Islet precursor cell (in vitro differentiated cells): ENCODE results near the gene PRKCA.

Experiments
- DNase-seq: peaks from one replicate; pipeline ENCODE4 v3.0.0-alpha.2; 2018

PRKCA gene

DNA sequence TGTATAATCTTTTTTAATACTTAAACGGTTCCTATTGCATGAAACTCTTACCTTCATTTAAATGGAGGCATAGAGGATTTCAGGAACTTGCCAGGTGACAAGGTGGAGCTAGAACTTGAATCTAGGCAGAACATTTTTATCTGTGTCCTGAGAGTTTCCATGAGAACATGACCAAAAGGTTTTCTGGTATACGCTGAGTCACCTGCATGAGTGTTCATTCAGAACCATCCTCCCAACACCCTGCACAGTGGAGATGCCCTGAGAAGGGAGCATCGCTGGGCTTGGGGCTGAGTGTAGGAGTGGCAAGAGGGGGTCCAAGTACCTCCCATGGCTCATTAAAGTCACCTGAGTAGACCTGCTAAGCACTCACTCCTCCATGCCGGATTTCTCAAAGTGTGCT lies 362.8 kb downstream of the PRKCA start:
- no peak for DNase-seq

DNA sequence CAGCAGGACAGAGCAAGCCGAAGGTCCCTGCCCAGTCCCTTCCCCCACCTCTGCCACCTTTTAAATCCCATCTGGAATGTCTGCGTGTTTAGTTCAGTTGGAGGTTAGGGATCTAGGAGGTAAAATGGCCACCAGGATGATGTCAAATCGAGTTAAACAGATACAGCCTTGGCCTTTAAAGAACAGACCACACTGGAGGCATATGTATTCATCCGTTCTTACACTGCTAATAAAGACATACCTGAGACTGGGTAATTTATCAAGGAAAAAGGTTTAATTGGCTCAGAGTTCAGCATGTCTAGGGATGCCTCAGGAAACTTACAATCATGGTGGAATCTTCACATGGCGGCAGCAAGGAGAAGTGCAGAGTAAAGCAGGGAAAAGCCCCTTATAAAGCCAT lies 364.7 kb downstream of the PRKCA start:
- no peak for DNase-seq

DNA sequence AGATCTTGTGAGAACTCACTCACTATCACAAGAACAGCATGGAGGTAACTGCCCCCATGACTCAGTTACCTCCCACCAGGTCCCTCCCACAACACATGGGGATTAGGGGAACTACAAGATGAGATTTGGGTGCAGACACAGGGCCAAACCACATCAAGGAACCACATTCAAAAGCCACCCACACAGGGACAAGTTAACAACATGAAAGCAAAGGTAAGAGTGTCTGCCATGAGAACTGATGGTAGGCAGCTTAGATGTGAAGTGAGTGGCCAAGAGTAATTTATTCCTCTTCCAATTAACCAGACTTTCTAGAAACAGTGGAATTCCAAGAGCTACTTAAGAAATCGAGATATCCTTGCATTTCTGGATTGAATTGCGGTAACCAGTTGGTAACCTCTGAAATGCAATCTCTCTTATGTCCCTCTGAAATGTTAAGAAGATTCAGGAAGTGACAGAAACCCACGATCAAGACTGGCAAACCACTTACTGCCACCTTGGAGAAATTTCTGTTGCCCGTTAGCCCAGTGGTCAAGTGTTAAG lies 365.1 kb downstream of the PRKCA start:
- no peak for DNase-seq

DNA sequence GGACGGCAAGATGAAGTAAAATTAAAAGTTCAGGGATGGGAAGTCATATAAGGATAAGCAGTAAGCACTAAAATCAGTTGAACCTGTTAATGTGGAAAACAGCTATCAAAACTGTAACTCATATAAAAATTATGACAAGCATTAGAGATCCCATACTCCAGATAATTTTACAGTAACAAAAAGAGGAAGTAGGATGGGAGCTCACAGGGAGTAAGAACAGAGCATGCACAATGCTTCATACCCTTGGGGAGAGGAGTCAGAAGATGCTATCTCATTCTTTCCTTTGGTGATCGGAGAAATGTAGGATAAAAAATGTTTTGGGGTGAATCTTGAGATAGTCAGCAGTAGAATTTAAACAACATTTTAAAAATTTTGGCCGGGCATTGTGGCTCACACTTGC lies 367.8 kb downstream of the PRKCA start:
- DNase-seq, result no peak

DNA sequence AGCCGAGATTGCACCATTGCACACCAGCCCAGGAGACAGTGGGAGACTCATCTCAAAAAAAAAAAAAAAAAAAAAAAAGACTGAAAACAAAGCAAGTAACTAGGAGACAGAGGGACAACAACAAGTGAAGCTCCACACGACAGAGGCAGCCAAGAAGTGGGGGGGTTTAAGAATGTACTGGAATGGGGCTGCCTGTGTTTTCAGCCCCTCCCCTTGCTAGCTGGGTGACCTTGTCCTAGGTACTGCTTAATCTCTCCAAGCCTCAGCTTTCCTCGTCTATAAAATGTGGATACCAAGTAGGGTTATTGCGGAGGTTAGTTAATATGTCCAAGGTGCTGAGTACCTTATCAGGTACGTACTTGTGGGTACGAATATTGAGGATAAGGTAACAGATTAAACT lies 368.7 kb downstream of the PRKCA start:
- no peak for DNase-seq

DNA sequence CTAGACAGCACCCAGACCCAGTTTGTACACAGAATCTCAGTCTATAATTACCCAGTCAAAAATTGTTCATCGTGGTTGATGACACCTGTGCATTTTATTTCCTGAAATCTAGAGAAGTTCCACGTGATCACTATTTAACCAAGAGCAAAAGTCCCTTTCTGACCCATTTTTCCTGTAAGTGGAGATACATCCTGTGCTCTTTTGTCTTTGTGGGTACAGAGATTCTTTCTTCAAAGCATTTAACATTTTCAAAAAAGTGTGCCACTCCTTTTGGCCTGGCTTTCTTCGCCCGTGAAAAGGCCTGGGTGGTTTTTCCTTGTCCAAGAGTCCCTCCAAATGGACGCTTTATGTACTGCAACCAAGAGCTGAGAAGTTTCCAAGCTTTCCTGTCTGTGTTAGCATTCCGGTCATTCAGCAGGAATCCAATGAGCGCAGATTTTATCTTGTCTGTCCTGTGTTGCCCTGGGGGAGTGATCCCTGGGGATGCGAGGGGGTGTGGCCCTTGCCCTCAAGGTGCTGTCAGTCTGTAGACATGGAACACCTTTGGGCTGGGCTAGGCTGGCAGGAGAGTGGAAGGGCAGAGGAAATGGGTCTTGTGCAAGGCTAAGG lies 371.4 kb downstream of the PRKCA start:
- peak; percentile 88 for DNase-seq

DNA sequence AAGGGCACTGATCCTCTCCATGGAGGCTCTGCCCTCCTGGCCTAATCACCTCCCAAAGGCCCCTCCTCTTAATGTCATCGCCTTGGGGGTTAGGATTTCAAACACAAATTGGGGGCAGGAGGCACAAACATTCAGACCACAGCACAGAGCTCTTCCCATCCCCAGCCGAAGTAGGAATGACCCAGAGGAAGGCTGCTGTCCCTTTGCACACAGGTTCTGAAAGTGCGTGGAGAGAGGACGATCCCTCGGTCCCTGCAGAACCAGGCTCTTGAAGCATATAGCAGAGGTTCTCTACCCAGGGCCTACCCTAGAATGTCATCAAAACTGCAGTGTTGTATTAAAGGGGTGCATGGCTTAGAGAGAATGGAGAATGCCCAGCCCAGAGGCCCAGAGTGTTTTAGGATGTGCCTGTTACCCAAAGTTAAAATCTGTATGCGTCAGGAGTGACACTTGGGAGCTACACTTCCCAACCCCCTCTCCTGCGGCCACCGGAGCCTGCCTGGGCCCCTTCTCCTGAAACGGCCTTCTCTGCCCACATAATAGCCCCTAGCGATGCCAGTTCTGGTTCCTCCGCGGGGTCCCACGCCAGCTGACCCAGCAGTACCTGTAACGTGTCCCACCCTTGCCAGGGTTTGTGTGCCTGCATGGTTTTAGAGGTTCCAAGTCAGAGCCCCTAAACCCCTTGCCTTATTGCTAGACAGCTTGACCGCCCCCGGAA lies 373.0 kb downstream of the PRKCA start:
- DNase-seq, result no peak

DNA sequence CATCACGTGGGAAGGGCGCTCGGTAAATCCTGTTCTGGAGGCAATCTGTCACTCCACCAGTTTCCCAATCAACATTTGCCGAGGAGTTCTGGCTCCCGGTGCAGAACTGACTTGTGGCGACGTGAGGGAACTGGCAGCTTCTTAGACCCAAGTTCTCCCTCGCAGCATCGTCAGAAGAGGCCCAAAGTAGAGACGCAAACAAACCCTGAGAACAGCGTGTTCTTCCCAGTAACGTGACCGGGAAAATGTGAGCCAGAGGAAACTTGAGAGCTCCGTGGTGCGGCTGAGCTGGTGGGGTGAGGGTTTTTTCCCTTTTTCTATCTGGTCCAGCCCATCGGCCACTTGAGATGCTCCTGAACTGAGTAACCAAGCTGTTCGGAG lies 373.6 kb downstream of the PRKCA start:
- DNase-seq, result no peak

DNA sequence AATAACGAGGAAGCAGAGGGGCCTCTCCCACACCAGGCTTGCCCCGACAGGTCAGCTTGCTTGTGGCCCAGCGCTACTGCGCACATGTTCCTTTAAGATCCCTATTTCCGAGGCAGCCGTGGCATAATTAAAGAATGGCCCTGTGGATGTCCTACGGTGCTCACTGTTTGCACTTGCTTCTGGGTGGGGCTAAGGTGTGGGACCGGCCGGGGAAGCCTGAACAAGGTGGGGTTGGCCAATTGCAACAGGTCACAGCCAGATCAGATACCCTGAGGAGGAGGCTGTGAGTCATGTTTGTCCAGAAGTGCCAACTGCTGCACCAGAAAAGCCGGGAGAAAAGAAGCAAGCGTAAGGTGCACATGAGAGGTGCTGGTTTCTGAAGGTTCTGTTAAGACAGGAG lies 374.0 kb downstream of the PRKCA start:
- peak; percentile 66 for DNase-seq

DNA sequence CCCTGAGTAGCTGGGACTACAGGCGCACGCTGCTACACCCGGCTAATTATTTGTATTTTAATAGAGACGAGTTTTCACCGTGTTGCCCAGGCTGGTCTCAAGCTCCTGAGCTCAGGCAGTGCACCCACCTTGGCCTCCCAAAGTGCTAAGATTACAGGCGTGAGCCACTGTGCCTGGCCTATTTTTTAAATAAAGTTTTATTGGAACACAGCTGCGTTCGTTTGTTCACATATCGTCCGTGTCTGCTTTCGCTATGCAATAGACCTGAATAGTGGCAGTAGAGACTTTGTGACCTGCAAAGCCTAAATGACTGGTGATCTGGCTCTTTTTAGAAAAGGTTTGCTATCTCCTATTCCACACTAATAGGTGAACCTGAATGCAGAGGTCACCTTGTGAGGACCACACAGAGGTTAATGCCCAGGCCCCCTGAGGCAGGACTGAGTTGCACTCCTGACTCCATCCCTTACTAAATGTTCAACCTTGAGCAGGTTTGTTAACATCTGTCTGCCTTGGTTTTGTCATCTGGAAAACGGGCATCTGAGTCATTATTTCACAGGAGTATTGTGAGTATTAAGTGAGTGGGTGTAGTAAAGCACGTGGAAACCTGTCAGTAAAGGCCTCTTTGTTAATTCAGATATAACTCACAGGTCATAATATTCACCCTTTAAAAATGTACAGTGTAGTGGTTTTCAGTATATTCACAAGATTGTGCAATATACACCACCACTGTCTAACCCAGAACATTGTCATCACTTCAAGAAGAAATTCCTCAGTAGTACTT lies 375.0 kb downstream of the PRKCA start:
- peak; percentile 40 for DNase-seq

DNA sequence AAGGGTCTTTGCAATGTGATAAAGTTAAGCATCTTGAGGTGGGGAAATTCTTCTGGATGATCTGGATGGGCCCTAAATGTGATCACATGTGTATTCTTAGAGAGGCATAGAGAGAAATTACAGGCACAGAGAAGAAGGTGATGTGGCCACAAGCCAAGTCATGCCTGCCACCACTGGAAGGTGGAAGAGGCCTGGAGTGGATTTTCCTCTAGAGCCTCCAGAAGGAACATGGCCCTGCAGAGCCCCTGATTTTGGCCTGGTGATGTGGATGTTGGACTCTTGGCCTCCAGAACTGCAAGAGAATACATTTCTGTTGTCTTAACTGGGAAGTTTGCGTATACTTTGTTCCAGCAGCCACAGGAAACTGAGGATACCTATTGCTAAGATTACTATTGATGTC lies 375.6 kb downstream of the PRKCA start:
- DNase-seq, result peak; percentile 40

DNA sequence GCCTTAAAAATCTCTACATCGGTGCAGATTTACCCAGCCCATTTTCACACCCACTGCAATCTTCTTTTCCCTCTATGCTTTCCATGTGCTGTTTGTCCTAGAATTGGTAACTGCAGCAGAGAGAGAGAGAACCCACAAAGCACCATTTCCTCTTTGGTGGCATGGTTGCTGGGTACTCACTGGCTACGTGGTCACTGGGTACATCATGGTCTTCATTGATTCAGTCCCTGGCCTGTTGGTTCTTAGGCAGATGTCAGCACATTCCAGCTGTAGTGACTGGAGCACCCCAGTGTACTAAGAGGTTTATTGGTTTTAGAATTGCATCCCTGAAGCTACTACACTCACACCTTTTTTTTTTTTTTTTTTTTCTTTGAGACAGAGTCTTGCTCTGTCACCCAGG lies 376.4 kb downstream of the PRKCA start:
- peak; percentile 22 for DNase-seq

DNA sequence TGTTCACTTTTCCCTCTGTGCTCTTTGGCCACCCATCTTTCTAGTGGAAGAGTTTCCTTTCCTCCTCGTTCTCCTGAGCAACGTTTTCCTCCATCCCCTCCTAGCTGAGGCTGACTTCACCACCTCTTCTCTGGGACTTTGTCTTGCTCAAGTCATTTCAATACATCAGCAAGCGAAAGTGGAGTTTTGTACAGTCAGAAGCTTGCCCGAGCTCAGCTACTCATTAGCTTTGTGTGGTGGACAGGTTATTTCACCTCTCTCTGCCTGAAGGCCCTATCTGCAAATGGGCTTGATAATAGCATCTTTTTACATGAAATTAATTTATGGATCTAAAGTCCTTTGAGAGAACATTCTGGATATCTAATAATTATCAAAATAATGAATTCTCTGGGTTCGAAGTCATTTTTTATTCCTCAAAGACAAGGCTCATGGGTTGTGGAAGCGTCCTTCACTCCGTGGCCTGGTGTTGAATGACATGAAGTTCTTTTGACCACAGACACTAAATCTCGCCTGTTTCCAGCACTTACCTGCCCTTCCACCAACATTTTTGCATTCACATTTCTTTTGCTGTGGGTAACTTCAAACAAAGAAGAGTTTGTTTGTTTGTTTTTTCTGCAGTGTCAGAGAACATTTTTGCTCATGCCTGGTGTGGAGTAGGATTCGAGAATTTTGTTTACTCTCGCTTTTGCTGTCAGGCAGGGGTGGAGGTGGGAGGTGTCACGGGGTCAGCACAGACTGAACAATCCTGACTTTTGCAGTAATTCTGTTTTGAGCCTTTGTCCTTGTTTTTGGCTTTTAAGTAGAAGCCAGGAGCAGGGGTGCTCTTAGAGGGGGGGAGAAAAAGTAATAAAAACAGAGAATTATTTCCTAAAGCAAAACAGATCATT lies 377.5 kb downstream of the PRKCA start:
- no peak for DNase-seq

DNA sequence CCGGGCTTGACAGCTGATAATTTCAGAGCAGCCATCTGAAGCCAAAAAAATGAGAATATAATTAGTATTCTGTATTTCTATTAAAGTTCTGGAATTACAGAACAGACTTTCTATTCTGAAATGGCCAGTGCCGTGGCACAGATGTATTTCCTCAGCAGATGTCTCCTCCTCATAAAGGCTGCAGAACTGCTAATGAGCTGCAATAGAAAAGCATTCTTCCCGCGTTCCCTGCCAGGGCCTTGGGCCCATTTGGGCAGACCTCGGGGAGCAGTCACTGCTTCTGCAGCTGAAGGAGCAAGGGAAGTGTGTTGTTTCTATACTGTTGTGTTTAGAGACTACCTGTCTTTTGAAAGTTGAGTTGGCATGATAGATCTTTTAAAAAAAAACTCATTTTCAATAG lies 379.9 kb downstream of the PRKCA start:
- no peak for DNase-seq

DNA sequence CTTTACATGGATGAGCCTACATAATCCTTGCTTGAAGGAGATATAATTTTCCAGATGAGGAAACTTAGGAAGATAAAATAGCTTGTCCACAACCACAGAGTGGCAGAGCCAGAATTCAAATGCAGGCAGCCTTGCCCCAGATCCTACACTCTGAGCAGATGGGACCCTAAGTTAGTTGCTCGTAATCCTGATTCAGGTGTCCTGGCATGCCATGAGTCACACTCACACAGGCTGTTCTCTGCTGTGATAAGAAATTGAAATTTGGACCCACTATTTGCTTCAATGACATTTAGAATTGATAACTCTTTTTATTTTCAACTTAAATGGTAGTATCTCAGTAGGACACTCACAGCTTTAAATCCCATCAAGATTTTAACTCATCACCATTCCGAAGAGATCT lies 381.8 kb downstream of the PRKCA start:
- DNase-seq, result no peak

DNA sequence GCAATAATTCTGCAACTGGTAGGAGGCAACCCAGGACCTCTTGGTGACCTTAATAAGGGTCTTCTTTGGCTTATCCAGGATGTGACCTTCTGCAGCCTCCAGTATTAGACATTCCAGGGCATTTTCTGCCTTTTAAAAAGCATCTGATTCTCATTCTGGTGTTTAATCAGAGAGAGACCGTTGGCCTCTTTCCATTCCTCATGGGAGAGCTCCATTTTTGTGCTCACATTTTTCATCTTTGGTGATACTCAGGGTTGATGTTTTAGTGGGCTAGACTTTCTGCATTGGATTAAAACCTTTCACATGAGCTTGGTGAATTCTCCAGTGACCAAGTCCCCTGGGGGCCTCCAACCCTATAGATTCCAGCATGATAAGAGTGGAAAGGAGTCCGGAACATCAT lies 382.3 kb downstream of the PRKCA start:
- DNase-seq, result no peak

DNA sequence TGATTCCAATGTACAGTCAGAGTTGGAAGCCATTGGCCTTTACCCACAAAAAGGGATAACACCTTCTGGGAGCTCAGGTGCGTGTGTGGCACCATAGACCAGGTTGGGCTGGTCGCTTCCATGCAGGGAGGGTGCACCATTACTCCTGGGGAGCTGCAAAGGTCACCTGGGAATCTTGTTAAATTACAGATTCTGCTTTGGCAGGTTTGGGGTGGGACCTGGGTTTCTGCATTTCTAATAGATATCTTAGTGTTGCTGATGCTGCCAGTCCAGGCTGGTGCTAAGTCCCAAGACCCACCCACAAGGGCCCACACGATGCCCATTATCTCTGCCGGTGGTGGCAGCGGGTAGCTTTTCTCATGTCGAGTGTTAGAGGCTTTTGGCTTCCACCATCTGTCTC lies 384.2 kb downstream of the PRKCA start:
- peak; percentile 36 for DNase-seq

DNA sequence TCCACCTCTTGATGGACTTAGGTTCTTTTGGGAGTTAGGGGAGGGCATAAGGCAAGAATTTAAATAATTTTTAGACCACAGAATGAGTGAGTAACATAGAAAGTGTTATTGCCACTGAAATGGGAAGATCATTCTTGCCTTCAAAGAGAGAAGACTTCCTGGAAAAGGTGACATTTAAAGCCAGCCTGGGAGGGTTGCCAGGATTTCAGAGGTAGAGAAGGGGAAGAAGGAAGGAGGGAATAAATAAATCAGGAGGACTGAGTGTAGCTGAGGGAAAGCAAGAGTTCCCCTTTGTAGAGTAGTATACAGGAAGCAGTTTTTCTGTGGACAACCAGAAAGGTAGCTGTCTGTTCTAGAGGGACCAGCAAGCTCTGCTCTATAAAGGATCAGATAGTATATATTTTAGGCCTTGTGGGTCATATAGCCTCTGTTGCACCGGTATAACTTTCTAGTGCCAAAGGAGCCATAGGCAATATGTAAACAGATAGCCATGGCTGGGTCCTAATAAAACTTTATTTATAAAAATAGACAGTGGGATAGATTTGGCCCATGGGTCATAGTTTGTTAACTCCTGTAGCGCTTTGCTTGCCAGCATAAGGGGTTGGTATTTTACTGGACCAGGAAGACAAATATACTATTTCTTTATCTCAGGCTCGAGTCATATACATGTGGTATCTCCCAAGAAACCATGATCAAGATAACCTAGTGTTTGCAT lies 385.3 kb downstream of the PRKCA start:
- DNase-seq, result no peak

DNA sequence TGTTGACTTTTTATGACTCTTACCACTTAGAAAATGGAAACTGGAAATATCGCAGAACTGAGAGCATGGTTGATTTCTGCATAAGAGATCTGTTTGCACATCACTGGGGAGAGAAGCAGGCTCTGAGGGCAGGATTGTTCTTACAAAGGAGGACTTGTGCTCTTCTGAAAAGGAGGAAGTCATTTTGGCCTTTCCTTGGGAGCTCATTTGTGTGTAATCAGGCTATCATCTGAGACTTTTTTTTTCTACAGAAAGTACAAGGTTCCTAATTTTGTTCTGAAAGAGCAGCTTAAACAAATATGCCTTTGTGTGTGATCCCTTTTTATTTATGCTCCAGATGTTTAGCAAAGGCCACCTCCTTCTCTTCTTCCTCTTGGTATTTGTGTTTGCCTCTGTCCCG lies 386.8 kb downstream of the PRKCA start:
- DNase-seq, result peak; percentile 29

DNA sequence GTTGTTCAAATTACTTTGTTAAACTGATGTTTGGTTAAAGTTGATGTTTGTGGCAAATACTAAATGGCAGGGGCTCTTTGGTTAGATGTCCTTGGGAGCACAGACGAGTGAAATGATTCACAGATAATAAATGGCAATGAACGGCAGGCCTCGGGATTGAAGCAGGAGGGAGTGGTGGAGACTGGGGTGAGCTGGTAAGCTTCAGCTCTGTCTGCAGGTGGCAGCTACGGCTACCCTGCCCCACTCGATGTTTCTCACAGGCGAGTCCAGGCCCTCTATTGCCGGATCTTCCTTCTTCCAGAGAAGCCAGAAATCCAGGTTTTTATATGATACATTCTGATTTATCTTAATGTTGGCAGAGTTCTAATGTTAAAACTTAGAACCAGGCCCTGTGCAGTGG lies 387.8 kb downstream of the PRKCA start:
- peak; percentile 18 for DNase-seq

DNA sequence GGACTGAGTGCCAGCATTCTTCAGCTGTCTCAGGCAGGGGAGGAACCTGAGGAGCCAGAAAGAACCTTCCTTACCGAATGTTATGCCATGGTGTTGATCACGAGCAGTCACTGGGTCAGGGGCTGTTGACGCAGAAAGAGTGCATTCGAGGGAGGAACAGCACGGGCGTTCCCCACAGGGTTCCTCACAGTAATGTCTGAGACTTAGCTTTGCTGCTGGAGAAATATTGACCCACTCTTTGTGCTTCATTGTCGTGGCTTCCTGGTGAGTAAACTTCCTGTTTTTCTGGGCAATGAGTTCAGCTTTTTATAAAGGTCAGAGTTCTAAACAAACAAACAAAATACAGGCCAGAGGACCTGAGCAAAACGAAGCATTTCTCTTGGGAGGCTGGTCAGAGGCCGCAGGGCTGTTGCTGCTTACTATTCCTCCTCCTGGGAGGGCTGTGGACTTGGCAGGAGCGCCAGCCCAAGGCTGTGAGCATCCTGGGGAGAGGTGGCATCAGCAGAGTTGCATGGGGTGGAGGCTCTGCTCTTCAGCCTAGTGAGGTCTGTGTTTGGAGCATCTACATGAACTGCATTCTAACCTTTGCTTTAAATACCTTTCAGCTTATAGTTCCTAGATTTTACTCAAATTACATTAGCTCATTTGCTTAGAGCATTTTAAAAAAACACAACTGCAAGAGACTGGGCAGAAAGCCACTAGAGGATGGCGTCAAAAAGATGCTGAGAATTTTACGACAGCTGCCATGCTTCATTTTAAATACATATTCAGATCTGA lies 389.4 kb downstream of the PRKCA start:
- DNase-seq, result peak; percentile 49

DNA sequence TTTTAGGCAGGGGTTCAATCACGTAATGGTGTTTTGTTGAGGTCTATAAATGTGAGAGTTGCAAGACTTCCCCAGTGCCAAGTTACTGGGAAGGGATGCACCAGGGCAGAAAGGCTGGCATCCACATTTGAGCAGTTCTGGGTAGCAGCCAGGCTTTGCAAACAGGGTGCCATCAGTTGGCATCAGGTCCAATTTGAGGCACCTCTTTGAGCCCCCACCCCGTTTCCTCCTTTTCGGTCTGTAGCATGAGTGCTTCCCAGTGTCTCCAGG lies 389.9 kb downstream of the PRKCA start:
- no peak for DNase-seq
